OCI-LY1 (cell line): ENCODE measurements around the gene RPL5.

ENCODE experiments used
- H2AFZ ChIP-seq: fragments of 200-600 bp; sonication (generic), shearing (Covaris generic); 2 replicates; pipeline ENCODE4 v1.6.0; 2014; ENCODE audit warnings: antibody characterized with exemption, mild to moderate bottlenecking, low read length
- H3F3A ChIP-seq: fragments of 200-600 bp; sonication (generic), shearing (Covaris generic); 2 replicates; pipeline ENCODE4 v1.6.0; 2014; ENCODE audit warnings: mild to moderate bottlenecking, antibody characterized with exemption, low read length, moderate library complexity; ENCODE audit not compliant: insufficient read depth
- H3K27ac ChIP-seq: fragments of 200-600 bp; sonication (generic); 2 replicates; pipeline ENCODE4 v1.5.1; 2014; ENCODE audit warnings: low read length, mixed run types, mild to moderate bottlenecking, low read depth; ENCODE audit not compliant: poor library complexity, severe bottlenecking
- H3K27me3 ChIP-seq: fragments of 200-600 bp; sonication (generic); 2 replicates; pipeline ENCODE4 v1.6.0; 2014; ENCODE audit warnings: antibody characterized with exemption, mild to moderate bottlenecking, low read length, moderate library complexity; ENCODE audit not compliant: insufficient read depth
- H3K36me3 ChIP-seq: fragments of 200-600 bp; sonication (generic); 2 replicates; pipeline ENCODE4 v1.6.1; 2014; ENCODE audit warnings: mild to moderate bottlenecking, antibody characterized with exemption, low read length, moderate library complexity, mixed read lengths; ENCODE audit not compliant: insufficient read depth
- H3K4me1 ChIP-seq: fragments of 200-600 bp; sonication (generic); 2 replicates; pipeline ENCODE4 v1.5.1; 2014; ENCODE audit warnings: mild to moderate bottlenecking, low read length, moderate library complexity; ENCODE audit not compliant: insufficient read depth, severe bottlenecking
- H3K4me2 ChIP-seq: fragments of 200-600 bp; sonication (generic), shearing (Covaris generic); 2 replicates; pipeline ENCODE4 v1.6.1; 2014; ENCODE audit warnings: low read length
- H3K4me3 ChIP-seq: fragments of 200-600 bp; sonication (generic); 2 replicates; pipeline ENCODE4 v1.5.1; 2014; ENCODE audit warnings: low read length, low read depth, mild to moderate bottlenecking, mixed read lengths; ENCODE audit not compliant: poor library complexity, severe bottlenecking
- H3K79me2 ChIP-seq: fragments of 200-600 bp; shearing (Covaris generic); 2 replicates; pipeline ENCODE4 v1.6.1; 2016; ENCODE audit warnings: mixed run types, low read length, mixed read lengths; ENCODE audit not compliant: insufficient read depth
- H3K9ac ChIP-seq: fragments of 200-600 bp; sonication (generic), shearing (Covaris generic); 2 replicates; pipeline ENCODE4 v1.6.1; 2014; ENCODE audit warnings: mild to moderate bottlenecking, low read length, mixed read lengths
- H3K9me2 ChIP-seq: fragments of 200-600 bp; sonication (generic), shearing (Covaris generic); 2 replicates; pipeline ENCODE4 v1.6.1; 2014; ENCODE audit warnings: low read depth, mild to moderate bottlenecking, low read length, mixed read lengths
- H3K9me3 ChIP-seq: fragments of 200-600 bp; shearing (Covaris generic); 2 replicates; pipeline ENCODE4 v1.6.1; 2014; ENCODE audit warnings: low read length, mixed read lengths
- H4K20me1 ChIP-seq: fragments of 200-600 bp; sonication (generic), shearing (Covaris generic); 2 replicates; pipeline ENCODE4 v1.6.0; 2016; ENCODE audit warnings: mild to moderate bottlenecking, low read length; ENCODE audit not compliant: insufficient read depth
- CTCF ChIP-seq: fragments of 200-600 bp; sonication (generic), shearing (Covaris generic); IDR thresholded peaks from 2 replicates; pipeline ENCODE4 v1.5.1; 2017; ENCODE audit warnings: mild to moderate bottlenecking, antibody characterized with exemption, low read length, moderate library complexity, mixed read lengths
- EZH2 ChIP-seq: fragments of 200-600 bp; sonication (generic), shearing (Covaris generic); IDR thresholded peaks from 2 replicates; pipeline ENCODE4 v1.8.0; 2017; ENCODE audit warnings: borderline replicate concordance, mixed run types, mild to moderate bottlenecking, antibody characterized with exemption, low read length, moderate library complexity, mixed read lengths

The RPL5 gene

GRCh38 chr1:92874987-92875386 lies 43.1 kb downstream of the RPL5 start:
- no peak for TF ChIP-seq EZH2
- no peak for TF ChIP-seq CTCF
- no peaks in the 10 kb centered on the region for H3F3A ChIP-seq
- H3K36me3 ChIP-seq = peaks cover 55% of the 10 kb centered on the region
- H3K4me1 ChIP-seq = peaks cover 34% of the 10 kb centered on the region
- no peaks in the 10 kb centered on the region for H3K9me2 ChIP-seq
- no peak overlapping the region for H3K9ac ChIP-seq
- no peak overlapping the region for H3K4me2 ChIP-seq
- H3K27ac ChIP-seq = no peak overlapping the region
- no peak overlapping the region for H3K4me3 ChIP-seq
- no peaks in the 10 kb centered on the region for H4K20me1 ChIP-seq
- no peak overlapping the region for H2AFZ ChIP-seq
- peaks cover 8% of the 10 kb centered on the region for H3K9me3 ChIP-seq
- no peaks in the 10 kb centered on the region for H3K27me3 ChIP-seq
- peaks cover 19% of the 10 kb centered on the region for H3K79me2 ChIP-seq

GRCh38 chr1:92876351-92876750 lies 44.5 kb downstream of the RPL5 start:
- TF ChIP-seq EZH2 (no peak), CTCF (no peak)
- H3K9ac ChIP-seq = no peak overlapping the region

GRCh38 chr1:92877081-92877711 lies 45.4 kb downstream of the RPL5 start:
- Histone ChIP-seq H3K36me3 (peaks cover 41% of the 10 kb centered on the region), H2AFZ (no peak overlapping the region), H3K9me3 (peaks cover 8% of the 10 kb centered on the region), H3K4me3 (peak overlapping the region; percentile 15), H3K4me1 (peaks cover 34% of the 10 kb centered on the region), H4K20me1 (no peaks in the 10 kb centered on the region), H3K4me2 (peak overlapping the region; percentile 45), H3K27ac (peak overlapping the region; percentile 80), H3F3A (no peaks in the 10 kb centered on the region), H3K79me2 (peaks cover 32% of the 10 kb centered on the region), H3K9ac (no peak overlapping the region; the same call in 1 of the 2 replicates), H3K9me2 (no peaks in the 10 kb centered on the region), H3K27me3 (no peaks in the 10 kb centered on the region)
- TF ChIP-seq EZH2 (no peak), CTCF (no peak)

More at GRCh38 chr1:92876351-92876750, 44.5 kb downstream of the RPL5 start:
- H3K27me3 ChIP-seq = no peaks in the 10 kb centered on the region
- no peak overlapping the region for H3K4me3 ChIP-seq
- H3K4me1 ChIP-seq = peaks cover 34% of the 10 kb centered on the region
- H3K79me2 ChIP-seq = peaks cover 28% of the 10 kb centered on the region
- no peaks in the 10 kb centered on the region for H4K20me1 ChIP-seq
- peak overlapping the region; percentile 80 for H3K27ac ChIP-seq
- H3F3A ChIP-seq = no peaks in the 10 kb centered on the region
- no peak overlapping the region for H2AFZ ChIP-seq
- peaks cover 50% of the 10 kb centered on the region for H3K36me3 ChIP-seq
- H3K9me2 ChIP-seq = no peaks in the 10 kb centered on the region
- H3K9me3 ChIP-seq = peaks cover 8% of the 10 kb centered on the region
- no peak overlapping the region for H3K4me2 ChIP-seq
